ENCODE results near the gene FRYL.

DNA sequence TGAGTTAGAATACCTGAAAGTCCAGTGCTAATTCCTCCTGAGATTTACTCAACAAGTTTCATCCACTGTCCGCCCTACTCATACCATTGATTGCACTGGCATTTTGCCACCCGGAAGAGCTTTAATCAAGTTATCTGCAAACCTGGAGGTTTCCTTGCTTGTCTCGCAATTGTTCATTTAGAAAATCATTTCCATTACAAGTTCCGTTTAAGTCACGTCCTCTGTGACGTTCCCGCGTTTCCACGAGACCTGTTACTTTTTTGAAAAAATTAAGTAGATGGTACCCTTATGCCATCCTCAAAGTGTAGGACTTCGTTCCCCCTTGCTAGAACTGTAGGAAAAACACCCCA, 761 bp upstream of the FRYL start:
- TF ChIP-seq POLR2A (IDR thresholded peaks at IDR 0.05): no peak
- TF ChIP-seq, protein P1, sequence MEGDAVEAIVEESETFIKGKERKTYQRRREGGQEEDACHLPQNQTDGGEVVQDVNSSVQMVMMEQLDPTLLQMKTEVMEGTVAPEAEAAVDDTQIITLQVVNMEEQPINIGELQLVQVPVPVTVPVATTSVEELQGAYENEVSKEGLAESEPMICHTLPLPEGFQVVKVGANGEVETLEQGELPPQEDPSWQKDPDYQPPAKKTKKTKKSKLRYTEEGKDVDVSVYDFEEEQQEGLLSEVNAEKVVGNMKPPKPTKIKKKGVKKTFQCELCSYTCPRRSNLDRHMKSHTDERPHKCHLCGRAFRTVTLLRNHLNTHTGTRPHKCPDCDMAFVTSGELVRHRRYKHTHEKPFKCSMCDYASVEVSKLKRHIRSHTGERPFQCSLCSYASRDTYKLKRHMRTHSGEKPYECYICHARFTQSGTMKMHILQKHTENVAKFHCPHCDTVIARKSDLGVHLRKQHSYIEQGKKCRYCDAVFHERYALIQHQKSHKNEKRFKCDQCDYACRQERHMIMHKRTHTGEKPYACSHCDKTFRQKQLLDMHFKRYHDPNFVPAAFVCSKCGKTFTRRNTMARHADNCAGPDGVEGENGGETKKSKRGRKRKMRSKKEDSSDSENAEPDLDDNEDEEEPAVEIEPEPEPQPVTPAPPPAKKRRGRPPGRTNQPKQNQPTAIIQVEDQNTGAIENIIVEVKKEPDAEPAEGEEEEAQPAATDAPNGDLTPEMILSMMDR (IDR thresholded peaks at IDR 0.05): no peak

All from uterus (tissue), 2 donors.